NOMO-1 treated with dmso at 0.1 percent for 144 hours (cell line): ENCODE results near the gene SLCO2B1.
A peak's percentile ranks its signal among the peaks of the same experiment; 100 is the strongest.

Experiments used
- DNase-seq: peaks from one replicate; lab custom pipeline; 2025; ENCODE audit not compliant: unreplicated experiment; lab: John Stamatoyannopoulos, UW

The SLCO2B1 gene

GRCh38 chr11:75145196-75145971, 5.5 kb upstream of the SLCO2B1 start:
- no peak for DNase-seq

GRCh38 chr11:75145972-75146519, 4.9 kb upstream of the SLCO2B1 start:
- no peak for DNase-seq

GRCh38 chr11:75146711-75147110, 4.2 kb upstream of the SLCO2B1 start:
- DNase-seq = no peak

- no peak for DNase-seq
Measured at GRCh38 chr11:75147191-75147874, 3.6 kb upstream of the SLCO2B1 start.

GRCh38 chr11:75147875-75148263, 3.0 kb upstream of the SLCO2B1 start:
- peak; percentile 7 for DNase-seq

GRCh38 chr11:75148436-75148983, 2.4 kb upstream of the SLCO2B1 start:
- DNase-seq = no peak

GRCh38 chr11:75149766-75150465, 991 bp upstream of the SLCO2B1 start:
- DNase-seq = no peak

GRCh38 chr11:75151346-75152047, 590 bp downstream of the SLCO2B1 start:
- no peak for DNase-seq

GRCh38 chr11:75152090-75152489, 1.2 kb downstream of the SLCO2B1 start:
- DNase-seq = no peak

GRCh38 chr11:75152651-75153427, 1.9 kb downstream of the SLCO2B1 start:
- DNase-seq = no peak

- DNase-seq = no peak
Measured at GRCh38 chr11:75154646-75155569, 4.0 kb downstream of the SLCO2B1 start.

- DNase-seq = no peak
Measured at GRCh38 chr11:75155570-75156422, 4.9 kb downstream of the SLCO2B1 start.

- no peak for DNase-seq
Measured at GRCh38 chr11:75158241-75158640, 7.3 kb downstream of the SLCO2B1 start.

- no peak for DNase-seq
Measured at GRCh38 chr11:75158696-75159150, 7.8 kb downstream of the SLCO2B1 start.

GRCh38 chr11:75159151-75159953, 8.4 kb downstream of the SLCO2B1 start:
- DNase-seq = no peak

- no peak for DNase-seq
Measured at GRCh38 chr11:75160220-75160757, 9.4 kb downstream of the SLCO2B1 start.

GRCh38 chr11:75160880-75161279, 10.0 kb downstream of the SLCO2B1 start:
- DNase-seq = no peak
